H1 (cell line): ENCODE results near the gene CCDC121. TPM values are rescaled to one million over a fixed set of nuclear protein-coding genes. Genes with fewer than 3 reads are reported as not detected.
A peak's percentile ranks its signal among the peaks of the same experiment; 100 is the strongest.

ENCODE experiments used
- CTCF ChIA-PET: fragments of 300-600 bp; sonication (Branson Sonifier 250); formaldehyde crosslinking; loops from one replicate; lab custom pipeline; 2021; ENCODE audit not compliant: partially characterized antibody; lab: Charles Lee
- POLR2A ChIA-PET: fragments of 300-600 bp; sonication (Branson Sonifier 250); formaldehyde crosslinking; loops from one replicate; lab custom pipeline; 2021; ENCODE audit warnings: inconsistent platforms; ENCODE audit not compliant: partially characterized antibody; lab: Charles Lee
- DNase-seq, 2 experiments: peaks; one replicate each; pipeline versions ENCODE4 v3.0.0 to v3.0.0-alpha.2; 2010 to 2022; ENCODE audit warnings: low spot score in 2 of 2, low read depth in 1 of 2, mixed read lengths in 1 of 2
- FAIRE-seq: peaks from 2 replicates; lab custom pipeline; 2011; peaks lifted over from hg19 to GRCh38; lab: Jason Lieb, UNC
- H2AFZ ChIP-seq: 2 replicates; pipeline ENCODE4 v1.8.1; 2012; ENCODE audit warnings: low read length, inconsistent platforms
- H2AK5ac ChIP-seq: 2 replicates; pipeline ENCODE4 v1.6.1; 2013; ENCODE audit warnings: low read depth, low read length
- H2BK120ac ChIP-seq: replicated peaks from 2 replicates; pipeline ENCODE3; 2013; ENCODE audit warnings: low read depth, low read length, inconsistent platforms
- H2BK12ac ChIP-seq: 2 replicates; pipeline ENCODE4 v1.6.1; 2013; ENCODE audit warnings: low read depth, low read length
- H2BK15ac ChIP-seq: 2 replicates; pipeline ENCODE4 v1.6.1; 2013; ENCODE audit warnings: low read length
- H2BK20ac ChIP-seq: 2 replicates; pipeline ENCODE4 v1.6.1; 2013; ENCODE audit warnings: low read length
- H2BK5ac ChIP-seq: 2 replicates; pipeline ENCODE4 v1.6.1; 2013; ENCODE audit warnings: low read depth, low read length
- H3K14ac ChIP-seq: 2 replicates; pipeline ENCODE4 v1.6.1; 2013; ENCODE audit warnings: inconsistent platforms; ENCODE audit not compliant: insufficient read length
- H3K18ac ChIP-seq: 2 replicates; pipeline ENCODE4 v1.6.1; 2013; ENCODE audit warnings: low read length; ENCODE audit errors: extremely low read depth
- H3K23ac ChIP-seq: 2 replicates; pipeline ENCODE4 v1.6.1; 2013; ENCODE audit warnings: inconsistent platforms; ENCODE audit not compliant: insufficient read length
- H3K23me2 ChIP-seq: 2 replicates; pipeline ENCODE4 v1.6.1; 2013; ENCODE audit warnings: low read depth, low read length
- H3K27ac ChIP-seq: 2 replicates; pipeline ENCODE4 v1.6.1; 2011; ENCODE audit warnings: low read depth, low read length, inconsistent platforms
- H3K27me3 ChIP-seq, 4 experiments: replicated peaks in 1 of 4; 1 replicate in 1 of 4; 2 replicates in 3 of 4; pipeline versions ENCODE4 v1.6.1 to v1.8.1; 2011 to 2013; ENCODE audit warnings: low read length in 3 of 4, mild to moderate bottlenecking in 3 of 4, inconsistent platforms in 2 of 4, mixed read lengths in 2 of 4, moderate library complexity in 1 of 4; ENCODE audit not compliant: control insufficient read depth in 3 of 4, insufficient read depth in 3 of 4; ENCODE audit errors: extremely low read depth in 1 of 4
- H3K36me3 ChIP-seq, 4 experiments: 2 replicates each; pipeline versions ENCODE4 v1.6.1 to v1.8.1; 2011 to 2013; ENCODE audit warnings: mild to moderate bottlenecking in 4 of 4, low read length in 3 of 4, moderate library complexity in 2 of 4, control low read depth in 1 of 4, inconsistent platforms in 1 of 4; ENCODE audit not compliant: insufficient read depth in 4 of 4, control insufficient read depth in 2 of 4
- H3K4ac ChIP-seq: replicated peaks from 2 replicates; pipeline ENCODE3; 2013; ENCODE audit warnings: low read length, low read depth, mixed read lengths, inconsistent platforms; ENCODE audit not compliant: insufficient read length
- H3K4me1 ChIP-seq, 4 experiments: replicated peaks in 1 of 4; 1 replicate in 1 of 4; 2 replicates in 3 of 4; pipeline versions ENCODE4 v1.6.1 to v1.8.1; 2011 to 2013; ENCODE audit warnings: low read length in 3 of 4, inconsistent platforms in 2 of 4, mixed read lengths in 1 of 4; ENCODE audit not compliant: insufficient read depth in 4 of 4, control insufficient read depth in 3 of 4
- H3K4me2 ChIP-seq, 2 experiments: 2 replicates each; pipeline versions ENCODE4 v1.6.1 to v1.8.1; 2011 to 2013; ENCODE audit warnings: low read depth in 2 of 2, low read length in 2 of 2, control low read depth in 1 of 2, inconsistent platforms in 1 of 2, mild to moderate bottlenecking in 1 of 2; ENCODE audit not compliant: insufficient read depth in 1 of 2
- H3K4me3 ChIP-seq, 4 experiments: fragments of 200-600, 300-600 bp in 1 of 4; sonication (generic), shearing (Covaris generic), sonication (Bioruptor Twin) in 1 of 4; 2 replicates each; pipeline versions ENCODE4 v1.5.1 to v1.8.1; 2011 to 2016; ENCODE audit warnings: low read length in 4 of 4, low read depth in 3 of 4, control low read depth in 2 of 4, inconsistent platforms in 2 of 4, mild to moderate bottlenecking in 2 of 4, mixed read lengths in 1 of 4, moderate library complexity in 1 of 4; ENCODE audit not compliant: insufficient read depth in 2 of 4; ENCODE audit errors: extremely low read depth in 1 of 4
- H3K56ac ChIP-seq: replicated peaks from 2 replicates; pipeline ENCODE3; 2013; ENCODE audit warnings: low read depth, mild to moderate bottlenecking, mixed read lengths, low read length, inconsistent platforms; ENCODE audit not compliant: insufficient read length
- H3K79me1 ChIP-seq: 2 replicates; pipeline ENCODE4 v1.6.1; 2013; ENCODE audit warnings: low read depth, low read length, control low read depth
- H3K79me2 ChIP-seq, 2 experiments: 2 replicates each; pipeline versions ENCODE4 v1.6.1 to v1.8.1; 2012 to 2013; ENCODE audit warnings: low read length in 2 of 2, mild to moderate bottlenecking in 2 of 2, inconsistent platforms in 1 of 2; ENCODE audit not compliant: insufficient read depth in 2 of 2, control insufficient read depth in 1 of 2
- H3K9ac ChIP-seq, 4 experiments: replicated peaks in 1 of 4; 1 replicate in 1 of 4; 2 replicates in 3 of 4; pipeline versions ENCODE4 v1.6.1 to v1.8.1; 2011 to 2013; ENCODE audit warnings: low read depth in 3 of 4, low read length in 3 of 4, control low read depth in 2 of 4, mild to moderate bottlenecking in 2 of 4, moderate library complexity in 2 of 4, inconsistent platforms in 1 of 4; ENCODE audit errors: extremely low read depth in 1 of 4
- H3K9me3 ChIP-seq, 2 experiments: 2 replicates each; pipeline versions ENCODE4 v1.6.1 to v1.8.1; 2012 to 2013; ENCODE audit warnings: mild to moderate bottlenecking in 2 of 2, moderate library complexity in 2 of 2, control low read depth in 1 of 2, inconsistent platforms in 1 of 2, low read depth in 1 of 2, low read length in 1 of 2, mixed read lengths in 1 of 2; ENCODE audit not compliant: insufficient read depth in 2 of 2
- H4K20me1 ChIP-seq, 2 experiments: replicated peaks in 1 of 2; 2 replicates each; pipeline versions ENCODE3 to v1.8.1; 2011 to 2013; ENCODE audit warnings: inconsistent platforms in 2 of 2, low read length in 2 of 2, mild to moderate bottlenecking in 1 of 2; ENCODE audit not compliant: insufficient read depth in 2 of 2, control insufficient read depth in 1 of 2
- H4K5ac ChIP-seq: 2 replicates; pipeline ENCODE4 v1.6.1; 2013; ENCODE audit warnings: low read length, low read depth, mixed read lengths, inconsistent platforms; ENCODE audit not compliant: insufficient read length
- H4K8ac ChIP-seq: 2 replicates; pipeline ENCODE4 v1.8.0; 2013; ENCODE audit warnings: mild to moderate bottlenecking, moderate library complexity, low read length, inconsistent platforms; ENCODE audit not compliant: insufficient read depth; ENCODE audit errors: extremely low read depth
- H4K91ac ChIP-seq: replicated peaks from 2 replicates; pipeline ENCODE3; 2013; ENCODE audit warnings: low read length, mixed read lengths, inconsistent platforms; ENCODE audit not compliant: insufficient read length
- BCL11A ChIP-seq, 2 experiments: IDR thresholded peaks; one replicate each; pipeline ENCODE4 v1.6.1; 2011; ENCODE audit warnings: low read depth in 2 of 2, low read length in 2 of 2, mild to moderate bottlenecking in 2 of 2
- CBX8 ChIP-seq: fragments of 300-800, 300-1000 bp; sonication (generic); IDR thresholded peaks from 2 replicates; pipeline ENCODE4 v1.7.1; 2016; ENCODE audit warnings: low read depth, low read length, borderline replicate concordance
- EGR1 ChIP-seq: IDR thresholded peaks from 2 replicates; pipeline ENCODE4 v1.6.1; 2011; ENCODE audit warnings: low read depth, low read length, borderline replicate concordance
- POLR2AphosphoS5 ChIP-seq: IDR thresholded peaks from 2 replicates; pipeline ENCODE4 v1.6.1; 2011; ENCODE audit warnings: low read depth, low read length
- POU5F1 ChIP-seq: IDR thresholded peaks from 2 replicates; pipeline ENCODE4 v1.6.1; 2011; ENCODE audit warnings: low read depth, mild to moderate bottlenecking, low read length, moderate library complexity
- RAD21 ChIP-seq, 2 experiments: IDR thresholded peaks in 1 of 2; conservative IDR thresholded peaks in 1 of 2; 2 replicates each; pipeline ENCODE4 v1.6.1; 2011; ENCODE audit warnings: low read depth in 2 of 2, low read length in 2 of 2, improper control_type of control experiment in 1 of 2, inconsistent platforms in 1 of 2, mild to moderate bottlenecking in 1 of 2, moderate library complexity in 1 of 2
- RBBP5 ChIP-seq: IDR thresholded peaks from 2 replicates; pipeline ENCODE4 v1.7.1; 2012; ENCODE audit warnings: low read depth, mild to moderate bottlenecking, inconsistent platforms, low read length, moderate library complexity, borderline replicate concordance
- SAP30 ChIP-seq: fragments of 300-600 bp; sonication (generic); IDR thresholded peaks from 2 replicates; pipeline ENCODE4 v1.7.1; 2012; ENCODE audit warnings: low read length, moderate library complexity, mild to moderate bottlenecking, inconsistent platforms; ENCODE audit not compliant: insufficient read depth, insufficient replicate concordance
- ZNF274 ChIP-seq: IDR thresholded peaks from 2 replicates; pipeline ENCODE4 v1.7.0; 2012; ENCODE audit warnings: low read length, borderline replicate concordance; ENCODE audit errors: extremely low read depth
- WGBS, 2 experiments: shearing (Covaris generic) in 1 of 2; methylation state at CpG; one replicate each; pipeline versions ENCODE4 v1.1.6 to v1.1.7; 2013 to 2015; ENCODE audit warnings: low lambda C conversion rate in 2 of 2, mixed read lengths in 2 of 2, inconsistent platforms in 1 of 2, low coverage in 1 of 2, missing lambda C conversion rate in 1 of 2; ENCODE audit not compliant: insufficient replicate concordance in 2 of 2, insufficient coverage in 1 of 2, insufficient read length in 1 of 2; ENCODE audit errors: extremely low coverage in 1 of 2, missing lambda C conversion rate in 1 of 2; 5-methylcytosine and 5-hydroxymethylcytosine counted together
- polyA plus RNA-seq, 7 experiments: library from polyadenylated mRNA; depleted of rRNA in 3 of 7; stranded (reverse) in 5 of 7; unstranded in 2 of 7; fragments of >200 nt in 5 of 7; fragments of 200-250 nt in 2 of 7; gene quantifications; 1 replicate in 5 of 7; 2 replicates in 1 of 7; 4 replicates in 1 of 7; pipeline versions ENCODE4 v1.2.1 to v1.2.3, GENCODE V29; 2011 to 2013; ENCODE audit warnings: missing spikeins in 2 of 7, mixed read lengths in 2 of 7
- total RNA-seq: library from RNA; stranded (reverse); fragmentation: NEBNext Ultra II Directional; extraction: Animal tissue kit (Norgen Biotek cat#: 25700); gene quantifications from 2 replicates; pipeline ENCODE4 v1.2.1, GENCODE V29; 2021

The CCDC121 gene
- total and polyA plus RNA-seq, 2 of the 8 experiments (the other 6 are each of a cell fraction or from before 2014, with no cell fraction given), result 0.68 to 1.5 TPM

GRCh38 chr2:27627963-27628766 is 647 bp downstream of the CCDC121 start:
- Histone ChIP-seq H4K8ac (peak overlapping the region; percentile 98; the same call in 1 of the 2 replicates), H3K9me3 (no peaks in the 10 kb centered on the region), H4K20me1 (no peaks in the 10 kb centered on the region), H3K23ac (no peak overlapping the region), H3K27ac (no peak overlapping the region), H2AFZ (no peak overlapping the region), H3K4me1 (peaks cover 0 to 4% (median 2%) of the 10 kb centered on the region in 4 experiments; a peak in 4 of 7 replicates), H2BK20ac (no peak overlapping the region), H4K91ac (no peak overlapping the region), H3K4ac (no peak overlapping the region), H2BK15ac (no peak overlapping the region), H3K9ac (peak overlapping the region; percentile 13 to 95 (median 72); a peak in 6 of 7 replicates), H3K79me1 (no peaks in the 10 kb centered on the region), H3K56ac (no peak overlapping the region), H2AK5ac (no peak overlapping the region), H3K14ac (no peak overlapping the region), H3K79me2 (peaks cover 0 to 14% of the 10 kb centered on the region in 2 experiments; a peak in 2 of 4 replicates), H3K36me3 (peaks cover 4 to 32% (median 13%) of the 10 kb centered on the region in 4 experiments; a peak in 7 of 8 replicates), H2BK5ac (peak overlapping the region; percentile 98; the same call in 1 of the 2 replicates), H3K23me2 (no peaks in the 10 kb centered on the region; the same call in 1 of the 2 replicates), H4K5ac (no peak overlapping the region), H3K4me2 (peak overlapping the region; percentile 70 to 79), H3K4me3 (peak overlapping the region; percentile 84 to 95 (median 92)), H2BK12ac (no peak overlapping the region), H3K27me3 (no peaks in the 10 kb centered on the region), H3K18ac (no peak overlapping the region), H2BK120ac (no peak overlapping the region)
- DNase-seq (no peak), FAIRE-seq (no peak)
- WGBS, 2 experiments, result 15% methylated on average over 18 of the region's 21 CpGs; no CpG with 5 or more reads in 1 of the 2 experiments
- ChIA-PET POLR2A (interaction anchor here (0.6 to 2.2 kb wide), 21 partner anchors 8 to 249 kb away, joined by 3 to 7 read pairs (median 4); partner anchors contain the start of genes IFT172, PPM1G, SLC4A1AP and SUPT7L), CTCF (interaction anchor here (0.9 to 1.6 kb wide), 2 partner anchors 55 to 187 kb away, joined by 3 to 4 read pairs; no protein-coding TSS in a partner anchor)
- TF ChIP-seq BCL11A (IDR thresholded peaks at IDR 0.05; ENCODE audit: low read depth in 2 of 2, low read length in 2 of 2) (no peak), EGR1 (no peak), RAD21 (IDR thresholded peaks at IDR 0.05 in 1 of 2, conservative IDR thresholded peaks at IDR 0.05 in 1 of 2; ENCODE audit: low read depth in 2 of 2, low read length in 2 of 2) (no peak), SAP30 (no peak), CBX8 (no peak), POLR2AphosphoS5 (no peak), POU5F1 (no peak), RBBP5 (no peak), ZNF274 (no peak)
